Measurements from ENCODE around the gene HAUS3. TPM values are rescaled to one million over a fixed set of nuclear protein-coding genes. Genes with fewer than 3 reads are reported as not detected.

Gene HAUS3
- total RNA-seq, 1 experiment from 2014 or later: 17.3 TPM

DNA sequence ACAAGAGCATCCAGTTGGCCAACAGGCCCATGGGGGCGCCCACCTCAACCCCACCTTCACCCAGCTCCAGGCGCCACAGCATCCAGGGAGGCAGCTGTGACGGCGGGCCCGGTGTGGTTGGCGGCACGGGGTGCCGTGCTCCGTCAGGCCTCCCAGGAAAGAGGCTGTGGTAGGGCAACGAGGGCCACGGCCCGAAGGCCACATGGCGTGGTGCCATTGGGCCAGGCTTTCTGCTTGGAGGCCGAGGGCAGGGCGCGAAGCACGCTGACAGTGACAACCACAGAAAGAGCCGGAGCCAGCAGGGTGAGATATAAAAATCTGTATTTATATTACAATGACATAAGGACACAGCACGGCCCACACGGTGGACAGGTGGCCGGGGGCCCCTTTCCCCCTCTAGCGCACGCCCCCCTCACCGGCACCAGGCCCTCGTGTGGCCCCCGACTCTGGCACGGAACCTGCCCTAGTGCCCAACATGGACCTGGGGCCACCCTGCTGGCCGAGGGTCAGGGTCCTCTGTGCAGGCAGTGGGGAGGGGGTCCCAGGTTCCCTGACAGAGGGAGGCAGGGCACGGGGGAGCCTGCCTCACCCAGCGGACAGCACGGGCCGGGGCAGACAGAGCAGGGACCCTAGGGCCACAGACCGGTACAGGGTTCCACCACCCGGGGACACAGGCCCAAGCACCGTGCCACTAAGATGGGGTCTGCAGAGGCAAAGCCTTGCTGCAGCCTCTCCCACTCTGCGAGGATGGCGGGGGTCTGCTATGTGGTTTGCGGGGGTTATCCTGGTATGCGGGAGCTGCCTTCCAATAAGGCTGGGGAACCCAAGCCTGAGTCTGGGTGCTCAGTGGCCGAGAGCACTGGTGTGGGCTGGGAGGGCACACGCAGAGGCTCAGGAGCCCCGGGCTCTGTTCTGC, 5.5 kb upstream of the HAUS3 start:
- H3K27me3 ChIP-seq (ENCODE audit: insufficient read depth, low read length): no peaks in the 10 kb centered on the region
- intact Hi-C loops (cut with micrococcal nuclease): no loop called here
- peaks cover 2 to 17% of the 10 kb centered on the region in 2 experiments; a peak in 2 of 4 replicates for H3K4me1 ChIP-seq (ENCODE audit: control insufficient read depth in 1 of 2, insufficient read depth in 2 of 2, low read length in 2 of 2)
- H3K27ac ChIP-seq (ENCODE audit: low read depth, low read length): no peak overlapping the region
- no peaks in the 10 kb centered on the region for H3K79me2 ChIP-seq (ENCODE audit: insufficient read depth, low read length)
- ChIA-PET RAD21 (ENCODE audit: low non-redundant PET in 1 of 2, low total read pairs in 2 of 2, uncharacterized antibody in 2 of 2, unreplicated experiment in 2 of 2) (no interaction called here), POLR2A (no interaction called here), CTCF (no interaction called here)
- no peak overlapping the region for H3K4me3 ChIP-seq (replicated peaks in 1 of 2; ENCODE audit: low read depth in 1 of 2, low read length in 2 of 2)
- no peak overlapping the region for H3K4me2 ChIP-seq (ENCODE audit: low read length)
- no peak for DNase-seq (ENCODE audit: low read depth, low spot score)
- no peak for TF ChIP-seq JUND (IDR thresholded peaks at IDR 0.05)
- no peak for TF ChIP-seq ZNF274 (IDR thresholded peaks at IDR 0.05; ENCODE audit: low read depth, low read length)
- TF ChIP-seq CEBPB (IDR thresholded peaks at IDR 0.05; ENCODE audit: low read depth): no peak
- TF ChIP-seq ZFX (IDR thresholded peaks at IDR 0.05): no peak
- no peak for TF ChIP-seq FOSL1 (IDR thresholded peaks at IDR 0.05; ENCODE audit: low read depth)
- TF ChIP-seq, protein P1, sequence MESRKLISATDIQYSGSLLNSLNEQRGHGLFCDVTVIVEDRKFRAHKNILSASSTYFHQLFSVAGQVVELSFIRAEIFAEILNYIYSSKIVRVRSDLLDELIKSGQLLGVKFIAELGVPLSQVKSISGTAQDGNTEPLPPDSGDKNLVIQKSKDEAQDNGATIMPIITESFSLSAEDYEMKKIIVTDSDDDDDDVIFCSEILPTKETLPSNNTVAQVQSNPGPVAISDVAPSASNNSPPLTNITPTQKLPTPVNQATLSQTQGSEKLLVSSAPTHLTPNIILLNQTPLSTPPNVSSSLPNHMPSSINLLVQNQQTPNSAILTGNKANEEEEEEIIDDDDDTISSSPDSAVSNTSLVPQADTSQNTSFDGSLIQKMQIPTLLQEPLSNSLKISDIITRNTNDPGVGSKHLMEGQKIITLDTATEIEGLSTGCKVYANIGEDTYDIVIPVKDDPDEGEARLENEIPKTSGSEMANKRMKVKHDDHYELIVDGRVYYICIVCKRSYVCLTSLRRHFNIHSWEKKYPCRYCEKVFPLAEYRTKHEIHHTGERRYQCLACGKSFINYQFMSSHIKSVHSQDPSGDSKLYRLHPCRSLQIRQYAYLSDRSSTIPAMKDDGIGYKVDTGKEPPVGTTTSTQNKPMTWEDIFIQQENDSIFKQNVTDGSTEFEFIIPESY (IDR thresholded peaks at IDR 0.05; ENCODE audit: extremely low read depth, insufficient replicate concordance, low read length): no peak
- TF ChIP-seq ELF1 (IDR thresholded peaks at IDR 0.05; ENCODE audit: borderline replicate concordance, low read depth): no peak
- no peak for TF ChIP-seq SP1 (IDR thresholded peaks at IDR 0.05; ENCODE audit: low read depth)
- TF ChIP-seq SRF (IDR thresholded peaks at IDR 0.05; ENCODE audit: low read depth): no peak
- ATAC-seq: no peak
- no peaks in the 10 kb centered on the region for H3K9me3 ChIP-seq (ENCODE audit: control insufficient read depth in 1 of 2, insufficient read depth in 1 of 2, low read depth in 1 of 2, low read length in 2 of 2)
- no TSS peak for BruUV-seq (replicated peaks)
- H3K36me3 ChIP-seq (ENCODE audit: control insufficient read depth in 1 of 2, insufficient read depth in 2 of 2, low read length in 2 of 2): no peaks in the 10 kb centered on the region
- H4K20me1 ChIP-seq (ENCODE audit: insufficient read depth): no peaks in the 10 kb centered on the region
- H3K9me2 ChIP-seq (ENCODE audit: insufficient read depth): no peaks in the 10 kb centered on the region
- no peak overlapping the region for H2AFZ ChIP-seq (ENCODE audit: low read depth, low read length, poor library complexity, severe bottlenecking)
- H3K9ac ChIP-seq (ENCODE audit: low read length): no peak overlapping the region
